GM12891 (cell line): ENCODE data around the gene CTNNA3.

ENCODE experiments used
- POLR2A ChIP-seq: IDR thresholded peaks from 2 replicates; pipeline ENCODE4 v1.6.1; 2011; ENCODE audit warnings: low read depth, low read length, control low read depth
- POLR2AphosphoS5 ChIP-seq: IDR thresholded peaks from 2 replicates; pipeline ENCODE4 v1.6.1; 2011; ENCODE audit warnings: low read depth, low read length, control low read depth
- SPI1 ChIP-seq: IDR thresholded peaks from 2 replicates; pipeline ENCODE4 v1.6.1; 2011; ENCODE audit warnings: low read depth, low read length, control low read depth
- TAF1 ChIP-seq: IDR thresholded peaks from 2 replicates; pipeline ENCODE4 v1.6.1; 2011; ENCODE audit warnings: low read depth, low read length, control low read depth

DNA sequence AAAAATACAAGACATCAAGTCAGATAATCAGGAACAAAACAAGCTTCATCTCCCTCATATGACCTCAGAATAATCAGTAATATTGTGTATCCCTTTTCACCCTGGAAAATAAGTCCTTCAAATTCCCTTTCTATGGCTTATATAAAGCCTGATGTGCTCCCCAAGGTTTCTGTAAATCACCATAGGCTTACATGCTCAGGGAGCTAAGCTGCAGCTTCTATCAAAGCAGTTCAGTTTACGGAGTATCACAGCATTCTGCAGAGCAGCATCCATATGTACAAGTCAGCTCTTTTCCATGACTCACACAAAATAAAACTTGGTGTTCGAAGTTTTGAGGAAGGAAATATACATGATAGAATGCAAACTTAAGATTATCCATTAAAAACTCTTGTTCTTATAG is 544.5 kb downstream of the CTNNA3 start:
- TF ChIP-seq POLR2AphosphoS5, result no peak
- TF ChIP-seq POLR2A, result no peak
- no peak for TF ChIP-seq TAF1
- TF ChIP-seq SPI1, result no peak
